Keratinocyte (primary cell): ENCODE measurements around the gene KCNK16. TPM values are rescaled to one million over a fixed set of nuclear protein-coding genes. Genes with fewer than 3 reads are reported as not detected.

Source experiments
- DNase-seq: peaks from one replicate; pipeline ENCODE4 v3.0.0-alpha.2; 2011; ENCODE audit warnings: low read depth, missing footprints, low spot score
- FAIRE-seq: peaks from 2 replicates; lab custom pipeline; 2011; peaks lifted over from hg19 to GRCh38; lab: Jason Lieb, UNC
- H2AFZ ChIP-seq: 2 replicates; pipeline ENCODE4 v1.6.0; 2012; ENCODE audit warnings: low read length, control low read depth, inconsistent platforms; ENCODE audit not compliant: control insufficient read depth
- H3K27ac ChIP-seq: 2 replicates; pipeline ENCODE4 v1.5.1; 2011; ENCODE audit warnings: low read length; ENCODE audit not compliant: control insufficient read depth, insufficient read depth
- H3K27me3 ChIP-seq: 3 replicates; pipeline ENCODE4 v1.6.0; 2011; ENCODE audit warnings: low read length; ENCODE audit not compliant: control insufficient read depth, insufficient read depth; ENCODE audit errors: extremely low read depth
- H3K36me3 ChIP-seq, 2 experiments: 2 replicates in 1 of 2; 3 replicates in 1 of 2; pipeline ENCODE4 v1.5.1; 2011; ENCODE audit warnings: low read length in 2 of 2, mild to moderate bottlenecking in 1 of 2; ENCODE audit not compliant: control insufficient read depth in 2 of 2, insufficient read depth in 2 of 2; ENCODE audit errors: extremely low read depth in 1 of 2
- H3K4me1 ChIP-seq: 3 replicates; pipeline ENCODE4 v1.5.1; 2011; ENCODE audit warnings: low read length; ENCODE audit not compliant: control insufficient read depth, insufficient read depth; ENCODE audit errors: extremely low read depth
- H3K4me2 ChIP-seq: 3 replicates; pipeline ENCODE4 v1.6.0; 2011; ENCODE audit warnings: low read depth, low read length; ENCODE audit not compliant: control insufficient read depth, insufficient read depth; ENCODE audit errors: extremely low read depth
- H3K4me3 ChIP-seq, 3 experiments: fragments of 200-600 bp in 1 of 3; sonication (generic) in 1 of 3; 2 replicates in 2 of 3; 3 replicates in 1 of 3; pipeline ENCODE4 v1.5.1; 2011 to 2016; ENCODE audit warnings: low read length in 3 of 3, mild to moderate bottlenecking in 3 of 3, control low read depth in 2 of 3, inconsistent platforms in 1 of 3, low read depth in 1 of 3, mixed read lengths in 1 of 3, mixed run types in 1 of 3, moderate library complexity in 1 of 3; ENCODE audit not compliant: control insufficient read depth in 2 of 3, insufficient read depth in 2 of 3; ENCODE audit errors: extremely low read depth in 1 of 3
- H3K79me2 ChIP-seq: 2 replicates; pipeline ENCODE4 v1.6.0; 2012; ENCODE audit warnings: low read length; ENCODE audit not compliant: control insufficient read depth, insufficient read depth
- H3K9ac ChIP-seq: 3 replicates; pipeline ENCODE4 v1.6.0; 2011; ENCODE audit warnings: low read length; ENCODE audit not compliant: control insufficient read depth, insufficient read depth; ENCODE audit errors: extremely low read depth
- H3K9me1 ChIP-seq: 3 replicates; pipeline ENCODE4 v1.6.0; 2011; ENCODE audit warnings: low read length; ENCODE audit not compliant: control insufficient read depth, insufficient read depth; ENCODE audit errors: extremely low read depth
- H3K9me3 ChIP-seq: 2 replicates; pipeline ENCODE4 v1.5.1; 2012; ENCODE audit warnings: low read depth, low read length; ENCODE audit not compliant: control insufficient read depth
- H4K20me1 ChIP-seq: 3 replicates; pipeline ENCODE4 v1.6.0; 2011; ENCODE audit warnings: low read length; ENCODE audit not compliant: control insufficient read depth, insufficient read depth; ENCODE audit errors: extremely low read depth
- EZH2 ChIP-seq: IDR thresholded peaks from one replicate; pipeline ENCODE4 v1.6.1; 2012; ENCODE audit warnings: inconsistent platforms, mild to moderate bottlenecking, low read length, moderate library complexity
- dilution Hi-C: fragments of 300-500 bp; cut with MboI; formaldehyde crosslinking; loops from one replicate; pipeline ENCODE4 v1.7.0; 2020; ENCODE audit warnings: low sequenced_read_pairs; ENCODE audit not compliant: extremely low pct_ligation_motif_present
- polyA plus RNA-seq, 5 experiments: library from polyadenylated mRNA; depleted of rRNA in 3 of 5; stranded (reverse) in 3 of 5; stranded (forward) in 1 of 5; unstranded in 1 of 5; fragments of >200 nt; gene quantifications; 1 replicate in 1 of 5; 2 replicates in 3 of 5; 3 replicates in 1 of 5; pipeline versions ENCODE4 v1.2.1 to v1.2.3, GENCODE V29; 2011 to 2012; ENCODE audit warnings: missing spikeins in 2 of 5, low read depth in 1 of 5, low replicate concordance in 1 of 5
- TF ChIP-seq, protein P1 (sequence below), 3 experiments: IDR thresholded peaks in 1 of 3; conservative IDR thresholded peaks in 1 of 3; optimal IDR thresholded peaks in 1 of 3; 2 replicates in 2 of 3; 3 replicates in 1 of 3; pipeline versions ENCODE3 to v1.5.1; 2011; ENCODE audit warnings: low read length in 3 of 3, mild to moderate bottlenecking in 3 of 3, moderate library complexity in 2 of 3, control low read depth in 1 of 3, inconsistent platforms in 1 of 3; ENCODE audit not compliant: insufficient read depth in 2 of 3; ENCODE audit errors: extremely low read depth in 1 of 3

The KCNK16 gene
- polyA plus RNA-seq, 1 donor (not counting 4 experiments of a cell fraction or from before 2014, with no cell fraction given): not detected

DNA sequence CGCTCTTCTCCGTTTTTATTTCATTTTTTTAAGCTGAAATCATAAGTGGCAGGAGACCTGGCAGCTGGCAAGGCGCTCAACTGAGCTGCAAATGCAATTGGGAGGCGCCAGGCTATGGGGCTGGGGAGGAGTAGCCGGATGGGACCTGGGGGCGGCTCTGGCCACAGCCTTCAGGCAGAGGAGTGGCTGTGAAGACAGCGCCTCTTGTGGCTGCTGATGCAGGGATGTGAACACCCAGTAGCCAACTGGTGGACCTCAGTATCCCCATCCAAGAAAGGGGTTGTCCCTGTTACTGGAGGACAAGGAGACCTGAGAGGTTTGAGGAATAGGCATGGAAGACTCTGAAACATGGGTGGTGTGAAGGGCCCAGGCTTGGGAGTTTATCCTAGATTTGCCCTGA, 20.9 kb downstream of the KCNK16 start:
- Histone ChIP-seq H3K9me1 (no peaks in the 10 kb centered on the region), H3K9me3 (no peaks in the 10 kb centered on the region), H3K4me3 (no peak overlapping the region), H4K20me1 (no peaks in the 10 kb centered on the region), H3K27ac (no peak overlapping the region), H3K9ac (no peak overlapping the region), H3K79me2 (no peaks in the 10 kb centered on the region), H2AFZ (no peak overlapping the region), H3K36me3 (no peaks in the 10 kb centered on the region), H3K4me1 (peaks cover 2% of the 10 kb centered on the region), H3K27me3 (peaks cover 5% of the 10 kb centered on the region), H3K4me2 (no peak overlapping the region)
- no peak for FAIRE-seq
- dilution Hi-C loops: no loop called here
- TF ChIP-seq EZH2: no peak
- TF ChIP-seq, protein P1, sequence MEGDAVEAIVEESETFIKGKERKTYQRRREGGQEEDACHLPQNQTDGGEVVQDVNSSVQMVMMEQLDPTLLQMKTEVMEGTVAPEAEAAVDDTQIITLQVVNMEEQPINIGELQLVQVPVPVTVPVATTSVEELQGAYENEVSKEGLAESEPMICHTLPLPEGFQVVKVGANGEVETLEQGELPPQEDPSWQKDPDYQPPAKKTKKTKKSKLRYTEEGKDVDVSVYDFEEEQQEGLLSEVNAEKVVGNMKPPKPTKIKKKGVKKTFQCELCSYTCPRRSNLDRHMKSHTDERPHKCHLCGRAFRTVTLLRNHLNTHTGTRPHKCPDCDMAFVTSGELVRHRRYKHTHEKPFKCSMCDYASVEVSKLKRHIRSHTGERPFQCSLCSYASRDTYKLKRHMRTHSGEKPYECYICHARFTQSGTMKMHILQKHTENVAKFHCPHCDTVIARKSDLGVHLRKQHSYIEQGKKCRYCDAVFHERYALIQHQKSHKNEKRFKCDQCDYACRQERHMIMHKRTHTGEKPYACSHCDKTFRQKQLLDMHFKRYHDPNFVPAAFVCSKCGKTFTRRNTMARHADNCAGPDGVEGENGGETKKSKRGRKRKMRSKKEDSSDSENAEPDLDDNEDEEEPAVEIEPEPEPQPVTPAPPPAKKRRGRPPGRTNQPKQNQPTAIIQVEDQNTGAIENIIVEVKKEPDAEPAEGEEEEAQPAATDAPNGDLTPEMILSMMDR (optimal IDR thresholded peaks at IDR 0.05 in 1 of 3, IDR thresholded peaks at IDR 0.05 in 1 of 3, conservative IDR thresholded peaks at IDR 0.05 in 1 of 3; ENCODE audit: extremely low read depth in 1 of 3, insufficient read depth in 2 of 3, low read length in 3 of 3): peak in 2 of 3 experiments; percentile 25 to 45
- DNase-seq: no peak

DNA sequence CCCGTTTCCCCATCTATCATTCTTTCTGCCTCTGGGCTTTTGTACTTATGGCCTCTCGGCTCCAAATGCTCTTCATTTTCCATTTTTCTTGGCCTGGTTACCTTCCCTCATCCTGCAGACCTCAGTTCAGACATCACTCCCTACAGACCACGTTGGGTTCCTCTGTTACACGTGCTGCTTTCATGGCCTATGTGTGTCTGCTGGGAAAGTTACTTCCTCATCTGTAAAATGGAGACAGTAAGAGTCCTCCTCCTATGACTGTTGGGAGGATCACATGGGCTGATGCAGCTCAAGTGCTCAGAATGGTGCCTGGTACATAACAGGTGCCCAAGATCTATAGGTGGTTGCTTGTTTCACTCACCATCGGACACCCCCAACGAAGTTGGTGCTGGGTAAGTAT, 21.8 kb downstream of the KCNK16 start:
- DNase-seq: no peak
- no peak for FAIRE-seq
- TF ChIP-seq EZH2: no peak
- TF ChIP-seq, protein P1 (optimal IDR thresholded peaks at IDR 0.05 in 1 of 3, IDR thresholded peaks at IDR 0.05 in 1 of 3, conservative IDR thresholded peaks at IDR 0.05 in 1 of 3; ENCODE audit: extremely low read depth in 1 of 3, insufficient read depth in 2 of 3, low read length in 3 of 3): no peak
- peaks cover 5% of the 10 kb centered on the region for H3K27me3 ChIP-seq
- no peak overlapping the region for H3K4me2 ChIP-seq
- no peaks in the 10 kb centered on the region for H4K20me1 ChIP-seq
- H3K9me3 ChIP-seq: no peaks in the 10 kb centered on the region
- no peaks in the 10 kb centered on the region for H3K9me1 ChIP-seq
- no peak overlapping the region for H2AFZ ChIP-seq
- peaks cover 2% of the 10 kb centered on the region for H3K4me1 ChIP-seq
- dilution Hi-C loops: no loop called here
- no peaks in the 10 kb centered on the region for H3K36me3 ChIP-seq
- no peak overlapping the region for H3K4me3 ChIP-seq
- H3K9ac ChIP-seq: no peak overlapping the region
- H3K27ac ChIP-seq: no peak overlapping the region
- H3K79me2 ChIP-seq: no peaks in the 10 kb centered on the region
